Mucosa of descending colon (tissue), 3 donors: Measurements from ENCODE around the gene TTLL3. TPM values are rescaled to one million over a fixed set of nuclear protein-coding genes. Genes with fewer than 3 reads are reported as not detected.

Experiments used
- ATAC-seq: fragments of 200-7000 bp; cut with Tn5 transposase; one replicate; pipeline ENCODE4 v1.9.1; 2020; ENCODE audit warnings: mild to moderate bottlenecking, moderate library complexity
- DNase-seq, 3 donors: peaks; one replicate each; pipeline ENCODE4 v3.0.0-alpha.2; 2020
- H3K36me3 ChIP-seq: fragments of 200-600 bp; one replicate; pipeline ENCODE4 v1.8.0; 2021; ENCODE audit warnings: low read depth, mild to moderate bottlenecking
- H3K4me1 ChIP-seq: fragments of 200-600 bp; one replicate; pipeline ENCODE4 v1.8.0; 2021; ENCODE audit warnings: low read depth, mild to moderate bottlenecking
- H3K4me3 ChIP-seq: fragments of 200-600 bp; one replicate; pipeline ENCODE4 v1.8.0; 2021; ENCODE audit warnings: mild to moderate bottlenecking
- H3K9me3 ChIP-seq: fragments of 200-600 bp; one replicate; pipeline ENCODE4 v1.8.0; 2021; ENCODE audit warnings: mild to moderate bottlenecking
- intact Hi-C, 2 donors: fragments of 100-400 bp; cut with DNase I in 1 of 2; cut with micrococcal nuclease in 1 of 2; formaldehyde crosslinking; loops; one replicate each; pipeline versions ENCODE4 v1.11.0 to v1.11.1; 2022; cut with DNase I, micrococcal nuclease
- long read RNA-seq, 2 donors: library from polyadenylated mRNA; unstranded; transcript quantifications; one replicate each; pipeline ENCODE4 v2.0.0, GENCODE V29; 2019 to 2021
- total RNA-seq, 3 donors: library from RNA; stranded (reverse); fragmentation: NEBNext Ultra II Directional in 2 of 3; extraction: Animal tissue kit (Norgen Biotek cat#: 25700) in 2 of 3; gene quantifications; one replicate each; pipeline versions ENCODE4 v1.2.1 to v1.2.4, GENCODE V29; 2021 to 2023
- TF ChIP-seq, protein P1 (sequence below): fragments of 200-600 bp; IDR thresholded peaks from one replicate; pipeline ENCODE4 v1.8.0; 2022; ENCODE audit warnings: antibody characterized with exemption, mild to moderate bottlenecking
- donor health status: DM: no; HTN: no; CAD: no; lungs with moderate emphysema.
- donor health status: DM: no; HTN: no; CAD: no.
- donor health status: DM: no; HTN: yes; CAD: no.

The TTLL3 gene, protein sequence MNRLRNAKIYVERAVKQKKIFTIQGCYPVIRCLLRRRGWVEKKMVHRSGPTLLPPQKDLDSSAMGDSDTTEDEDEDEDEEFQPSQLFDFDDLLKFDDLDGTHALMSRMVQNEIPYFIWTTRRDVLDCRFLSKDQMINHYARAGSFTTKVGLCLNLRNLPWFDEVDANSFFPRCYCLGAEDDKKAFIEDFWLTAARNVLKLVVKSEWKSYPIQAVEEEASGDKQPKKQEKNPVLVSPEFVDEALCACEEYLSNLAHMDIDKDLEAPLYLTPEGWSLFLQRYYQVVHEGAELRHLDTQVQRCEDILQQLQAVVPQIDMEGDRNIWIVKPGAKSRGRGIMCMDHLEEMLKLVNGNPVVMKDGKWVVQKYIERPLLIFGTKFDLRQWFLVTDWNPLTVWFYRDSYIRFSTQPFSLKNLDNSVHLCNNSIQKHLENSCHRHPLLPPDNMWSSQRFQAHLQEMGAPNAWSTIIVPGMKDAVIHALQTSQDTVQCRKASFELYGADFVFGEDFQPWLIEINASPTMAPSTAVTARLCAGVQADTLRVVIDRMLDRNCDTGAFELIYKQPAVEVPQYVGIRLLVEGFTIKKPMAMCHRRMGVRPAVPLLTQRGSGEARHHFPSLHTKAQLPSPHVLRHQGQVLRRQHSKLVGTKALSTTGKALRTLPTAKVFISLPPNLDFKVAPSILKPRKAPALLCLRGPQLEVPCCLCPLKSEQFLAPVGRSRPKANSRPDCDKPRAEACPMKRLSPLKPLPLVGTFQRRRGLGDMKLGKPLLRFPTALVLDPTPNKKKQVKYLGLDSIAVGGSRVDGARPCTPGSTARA
- 10 to 100 TPM; 37.0 to 63.9 (median 47.7) TPM for total RNA-seq
- long read RNA-seq, donor 1, partial matches to known transcripts: 4 of 21 reads
- long read RNA-seq, donor 1, other reads (novel, unspliced or antisense): 16 of 21 reads
- long read RNA-seq, donor 2, partial matches to known transcripts: 1 of 3 reads
- long read RNA-seq, donor 2, other reads (novel, unspliced or antisense): 2 of 3 reads

- ATAC-seq (peak; percentile 87), DNase-seq (peak; percentile 85 to 86 (median 86))
- intact Hi-C loops: no loop called here
- Histone ChIP-seq H3K4me1 (peaks cover 18% of the 10 kb centered on the region), H3K4me3 (peak within 1 kb of the TSS; percentile 56), H3K36me3 (no peaks in the 10 kb centered on the region), H3K9me3 (no peaks in the 10 kb centered on the region)
- TF ChIP-seq, protein P1, sequence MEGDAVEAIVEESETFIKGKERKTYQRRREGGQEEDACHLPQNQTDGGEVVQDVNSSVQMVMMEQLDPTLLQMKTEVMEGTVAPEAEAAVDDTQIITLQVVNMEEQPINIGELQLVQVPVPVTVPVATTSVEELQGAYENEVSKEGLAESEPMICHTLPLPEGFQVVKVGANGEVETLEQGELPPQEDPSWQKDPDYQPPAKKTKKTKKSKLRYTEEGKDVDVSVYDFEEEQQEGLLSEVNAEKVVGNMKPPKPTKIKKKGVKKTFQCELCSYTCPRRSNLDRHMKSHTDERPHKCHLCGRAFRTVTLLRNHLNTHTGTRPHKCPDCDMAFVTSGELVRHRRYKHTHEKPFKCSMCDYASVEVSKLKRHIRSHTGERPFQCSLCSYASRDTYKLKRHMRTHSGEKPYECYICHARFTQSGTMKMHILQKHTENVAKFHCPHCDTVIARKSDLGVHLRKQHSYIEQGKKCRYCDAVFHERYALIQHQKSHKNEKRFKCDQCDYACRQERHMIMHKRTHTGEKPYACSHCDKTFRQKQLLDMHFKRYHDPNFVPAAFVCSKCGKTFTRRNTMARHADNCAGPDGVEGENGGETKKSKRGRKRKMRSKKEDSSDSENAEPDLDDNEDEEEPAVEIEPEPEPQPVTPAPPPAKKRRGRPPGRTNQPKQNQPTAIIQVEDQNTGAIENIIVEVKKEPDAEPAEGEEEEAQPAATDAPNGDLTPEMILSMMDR: no peak
Observed at GRCh38 chr3:9809615-9810432, at the start of gene TTLL3. Gene TTLL3 (plus strand): TSS chr3:9810262. CDS start chr3:9810662, 400 bp downstream.

GRCh38 chr3:9760779-9761505 lies 49.1 kb upstream of the TTLL3 start:
- Histone ChIP-seq H3K9me3 (no peaks in the 10 kb centered on the region), H3K4me1 (no peaks in the 10 kb centered on the region), H3K4me3 (no peak overlapping the region), H3K36me3 (peaks cover 3% of the 10 kb centered on the region)
- TF ChIP-seq, protein P1: no peak
- ATAC-seq (no peak), DNase-seq (no peak)
- intact Hi-C loops: no loop called here

GRCh38 chr3:9761919-9762318 lies 48.1 kb upstream of the TTLL3 start:
- TF ChIP-seq, protein P1: no peak
- no peak for ATAC-seq
- DNase-seq: no peak
- H3K4me3 ChIP-seq: no peak overlapping the region
- no peaks in the 10 kb centered on the region for H3K9me3 ChIP-seq
- no peaks in the 10 kb centered on the region for H3K4me1 ChIP-seq
- peaks cover 3% of the 10 kb centered on the region for H3K36me3 ChIP-seq
- intact Hi-C loops: no loop called here

DNA sequence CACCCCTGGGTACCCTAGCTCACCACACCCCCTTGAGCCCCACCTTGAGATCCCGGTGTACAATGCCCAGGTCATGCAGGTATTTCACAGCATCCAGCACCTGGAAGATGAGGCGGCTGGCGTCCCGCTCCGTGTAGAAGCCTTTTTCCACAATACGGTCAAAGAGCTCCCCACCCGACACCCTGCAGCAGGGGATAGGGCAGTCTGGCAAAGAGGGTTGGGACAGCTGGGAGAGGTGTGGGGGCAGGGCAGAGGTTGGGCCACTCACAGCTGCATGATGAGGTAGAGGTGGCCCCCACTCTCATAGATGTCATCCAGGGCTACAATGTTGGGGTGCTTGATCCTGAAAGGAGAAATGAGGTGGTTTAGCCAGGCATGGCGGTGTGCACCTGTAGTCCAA lies 47.2 kb upstream of the TTLL3 start:
- H3K4me1 ChIP-seq: peaks cover 3% of the 10 kb centered on the region
- ATAC-seq (no peak), DNase-seq (no peak)
- no peaks in the 10 kb centered on the region for H3K9me3 ChIP-seq
- H3K4me3 ChIP-seq: no peak overlapping the region
- H3K36me3 ChIP-seq: peaks cover 3% of the 10 kb centered on the region
- intact Hi-C loops: no loop called here
- TF ChIP-seq, protein P1: no peak
